IPS-11a (cell line): ENCODE measurements around the gene ATXN7.

Source experiments
- H3K4me3 ChIP-seq: one replicate; pipeline ENCODE4 v1.5.1; 2013; ENCODE audit warnings: low read depth, low read length, control low read depth

Gene ATXN7

GRCh38 chr3:64039332-64039731 lies 175.7 kb downstream of the ATXN7 start:
- H3K4me3 ChIP-seq = no peak overlapping the region

DNA sequence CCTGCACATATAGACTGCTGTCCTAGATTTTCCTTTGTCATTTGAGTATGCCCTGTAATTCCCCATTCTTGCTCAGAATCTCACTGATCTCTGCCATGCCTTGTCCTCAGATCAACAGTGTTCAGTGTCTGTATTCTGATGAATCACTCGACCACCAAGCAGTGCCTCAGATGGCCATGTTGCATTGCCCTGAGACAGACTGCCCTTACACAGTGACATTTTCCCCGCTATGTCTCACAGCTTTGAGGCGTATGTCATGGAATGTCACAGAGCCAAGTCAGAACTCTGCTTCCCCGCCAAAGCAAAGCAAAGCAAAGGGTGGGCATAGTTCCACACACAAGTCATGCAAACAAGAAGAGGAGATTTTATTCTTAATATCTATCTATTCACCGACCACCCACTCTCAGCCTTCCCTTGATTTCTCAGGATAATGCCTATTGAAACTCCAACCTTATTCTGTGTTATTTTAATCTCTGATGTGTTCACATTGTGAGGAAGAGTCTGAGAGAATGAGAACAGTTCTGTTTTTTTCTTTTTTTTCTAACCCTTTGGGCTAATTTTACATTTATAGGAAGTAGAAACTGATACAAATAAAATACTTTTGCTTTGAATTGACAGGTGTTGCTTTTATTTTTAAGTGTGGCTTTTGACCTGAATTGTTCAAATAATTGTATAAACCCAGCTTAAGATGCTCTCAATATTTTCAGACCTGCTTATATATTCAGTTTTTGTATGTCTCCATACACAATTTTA lies 176.5 kb downstream of the ATXN7 start:
- H3K4me3 ChIP-seq = no peak overlapping the region

DNA sequence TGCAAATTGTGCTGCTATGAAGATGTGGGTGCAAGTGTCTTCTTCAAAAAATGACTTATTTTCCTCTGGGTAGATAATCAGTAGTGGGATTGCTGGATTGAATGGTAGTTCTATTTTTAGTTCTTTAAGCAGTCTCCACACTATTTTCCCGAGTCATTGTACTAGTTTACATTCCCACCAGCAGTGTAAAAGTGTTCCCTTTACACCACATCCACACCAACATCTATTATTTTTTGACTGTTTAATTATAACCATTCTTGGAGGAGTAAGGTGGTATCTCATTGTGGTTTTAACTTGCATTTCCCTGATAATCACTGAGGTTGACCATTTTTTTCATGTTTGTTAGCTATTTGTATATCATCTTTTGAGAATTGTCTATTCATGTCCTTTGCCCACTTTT lies 179.3 kb downstream of the ATXN7 start:
- no peak overlapping the region for H3K4me3 ChIP-seq

- no peak overlapping the region for H3K4me3 ChIP-seq
Observed at GRCh38 chr3:64046592-64046991, 182.9 kb downstream of the ATXN7 start.

DNA sequence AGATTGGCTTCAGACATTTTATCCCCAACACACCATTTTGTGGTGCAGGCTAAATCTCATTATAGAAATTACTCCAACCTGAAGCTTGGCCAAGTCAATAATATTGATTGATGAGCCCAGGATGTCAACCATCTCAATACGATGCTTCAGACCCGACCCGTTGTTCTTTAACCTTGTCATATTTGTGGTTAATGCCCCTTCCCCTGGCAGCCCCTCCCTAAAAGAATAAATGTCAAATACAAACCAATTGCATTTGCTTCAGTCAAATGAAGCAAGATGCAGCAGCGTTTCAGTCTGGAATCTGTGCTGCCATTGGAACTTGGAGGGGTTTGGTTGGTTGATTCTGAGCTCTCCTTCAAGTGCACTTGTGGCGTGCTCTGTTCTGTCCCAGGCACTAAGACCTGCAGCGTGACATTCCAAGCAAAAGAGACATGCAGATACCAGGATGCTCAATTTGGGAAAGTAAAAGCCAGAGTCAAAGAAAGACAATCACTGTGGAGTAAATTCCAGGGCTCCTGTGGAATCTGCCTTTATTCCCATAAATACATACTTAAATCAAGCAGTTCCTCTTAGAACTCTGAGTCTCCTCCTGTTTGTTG lies 183.4 kb downstream of the ATXN7 start:
- H3K4me3 ChIP-seq = no peak overlapping the region

DNA sequence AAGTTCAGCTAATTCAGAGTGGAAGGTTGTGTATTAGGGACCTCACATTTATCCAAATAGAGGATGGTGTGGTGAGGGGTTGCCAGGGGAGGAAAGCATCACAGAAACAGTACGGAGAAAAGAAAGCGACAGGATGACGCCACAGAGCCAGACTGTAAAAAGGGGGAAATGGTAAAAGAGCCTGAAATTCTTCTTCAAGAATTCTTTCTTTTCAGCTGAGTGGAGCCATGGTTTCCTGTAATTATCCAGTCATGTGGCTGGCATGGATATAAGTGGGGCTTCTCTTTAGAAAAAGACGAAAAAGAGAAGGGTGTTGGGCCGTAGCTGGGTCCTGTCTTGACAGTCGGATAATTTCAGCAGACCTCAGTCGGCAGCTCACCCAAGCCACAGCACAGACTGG lies 184.1 kb downstream of the ATXN7 start:
- no peak overlapping the region for H3K4me3 ChIP-seq

GRCh38 chr3:64048631-64049061 lies 185.0 kb downstream of the ATXN7 start:
- H3K4me3 ChIP-seq = no peak overlapping the region

- H3K4me3 ChIP-seq = no peak overlapping the region
Observed at GRCh38 chr3:64049136-64049535, 185.5 kb downstream of the ATXN7 start.

DNA sequence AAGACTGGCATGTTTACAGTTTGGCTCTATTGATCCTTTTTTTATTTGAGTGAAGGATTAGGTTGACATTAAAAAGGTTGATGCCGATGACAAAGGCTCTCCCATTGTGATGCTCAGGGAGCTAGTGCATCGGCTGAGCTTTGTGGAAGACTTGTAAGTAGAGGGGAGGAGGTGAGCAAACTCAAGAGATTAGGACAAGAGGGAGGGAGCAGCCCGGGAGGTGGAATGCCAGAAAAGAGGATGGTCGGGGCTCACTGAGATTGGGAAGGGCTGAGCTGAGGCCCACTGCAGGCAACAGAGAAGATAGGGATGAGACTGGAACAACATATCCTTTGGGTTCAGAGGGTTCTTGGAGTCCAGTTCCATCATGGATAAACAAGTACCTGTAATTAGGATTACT lies 186.2 kb downstream of the ATXN7 start:
- H3K4me3 ChIP-seq = no peak overlapping the region
